CD4-positive, alpha-beta T cell (primary cell): ENCODE data around the gene NEO1. TPM values are rescaled to one million over a fixed set of nuclear protein-coding genes. Genes with fewer than 3 reads are reported as not detected.

Experiments used
- ATAC-seq: fragments of 200-7000 bp; cut with Tn5 transposase; one replicate; pipeline ENCODE4 v1.10.0; 2022; ENCODE audit warnings: mild to moderate bottlenecking; ENCODE audit not compliant: poor library complexity
- CTCF ChIA-PET: fragments of 350-600 bp; sonication (Branson Sonifier 250); formaldehyde crosslinking; loops from one replicate; lab custom pipeline; 2021; ENCODE audit warnings: antibody characterized with exemption, inconsistent platforms; lab: Charles Lee
- POLR2A ChIA-PET: fragments of 350-600 bp; sonication (Branson Sonifier 250); formaldehyde crosslinking; loops from one replicate; lab custom pipeline; 2021; ENCODE audit warnings: antibody characterized with exemption, inconsistent platforms; lab: Charles Lee
- DNase-seq, 14 experiments: peaks; one replicate each; pipeline ENCODE4 v3.0.0-alpha.2; 2013 to 2020; ENCODE audit warnings: mixed read lengths in 2 of 14
- H3K27ac ChIP-seq, 2 donors: one replicate each; pipeline versions ENCODE4 v1.5.1 to v1.7.0; 2013; ENCODE audit warnings: low read length in 2 of 2, low read depth in 1 of 2, mild to moderate bottlenecking in 1 of 2
- H3K27me3 ChIP-seq, 2 experiments: 1 replicate in 1 of 2; 2 replicates in 1 of 2; pipeline versions ENCODE4 v1.6.1 to v1.7.0; 2013; ENCODE audit warnings: low read length in 2 of 2, control low read depth in 1 of 2, mild to moderate bottlenecking in 1 of 2, moderate library complexity in 1 of 2; ENCODE audit not compliant: insufficient read depth in 2 of 2, control insufficient read depth in 1 of 2
- H3K36me3 ChIP-seq: one replicate; pipeline ENCODE4 v1.6.1; 2013; ENCODE audit warnings: low read length, control low read depth; ENCODE audit not compliant: insufficient read depth
- H3K4me1 ChIP-seq: one replicate; pipeline ENCODE4 v1.6.1; 2013; ENCODE audit warnings: low read length, control low read depth; ENCODE audit not compliant: insufficient read depth
- H3K4me3 ChIP-seq: one replicate; pipeline ENCODE4 v1.5.1; 2013; ENCODE audit warnings: mild to moderate bottlenecking, low read length, moderate library complexity
- H3K9me3 ChIP-seq, 2 experiments: 1 replicate in 1 of 2; 2 replicates in 1 of 2; pipeline versions ENCODE4 v1.6.1 to v1.7.0; 2013; ENCODE audit warnings: low read length in 2 of 2, mild to moderate bottlenecking in 2 of 2, control low read depth in 1 of 2, moderate library complexity in 1 of 2; ENCODE audit not compliant: control insufficient read depth in 1 of 2, insufficient read depth in 1 of 2
- H3K27ac Mint-ChIP-seq: one replicate; pipeline ENCODE4 v1.8.0; 2020; ENCODE audit warnings: mixed read lengths
- H3K27me3 Mint-ChIP-seq: one replicate; pipeline ENCODE4 v1.8.0; 2021; ENCODE audit warnings: mixed read lengths
- H3K36me3 Mint-ChIP-seq: one replicate; pipeline ENCODE4 v1.8.0; 2021; ENCODE audit warnings: low read depth, mixed read lengths
- H3K4me1 Mint-ChIP-seq: one replicate; pipeline ENCODE4 v1.8.0; 2021; ENCODE audit warnings: low read depth, mixed read lengths
- H3K4me3 Mint-ChIP-seq: one replicate; pipeline ENCODE4 v1.8.0; 2020; ENCODE audit warnings: mild to moderate bottlenecking, mixed read lengths
- H3K9me3 Mint-ChIP-seq: one replicate; pipeline ENCODE4 v1.8.0; 2020; ENCODE audit warnings: mixed read lengths
- intact Hi-C, 2 experiments: fragments of 100-400 bp; cut with DNase I in 1 of 2; cut with micrococcal nuclease in 1 of 2; formaldehyde crosslinking; loops; one replicate each; pipeline versions ENCODE4 v1.15.1 to v1.9.0; 2023 to 2025; cut with DNase I, micrococcal nuclease
- total RNA-seq, 174 experiments: library from RNA in 2 of 174; stranded (reverse) in 2 of 174; gene quantifications; one replicate each; pipeline ENCODE4 v1.2.3 and lab custom pipeline; 2021 to 2026
- TF ChIP-seq, protein P1 (sequence below): fragments of 200-600 bp; IDR thresholded peaks from one replicate; pipeline ENCODE4 v1.8.0; 2022; ENCODE audit warnings: antibody characterized with exemption, mild to moderate bottlenecking

NEO1 gene
- total RNA-seq, 2 experiments from 2014 or later: 6.0 to 8.0 TPM

DNA sequence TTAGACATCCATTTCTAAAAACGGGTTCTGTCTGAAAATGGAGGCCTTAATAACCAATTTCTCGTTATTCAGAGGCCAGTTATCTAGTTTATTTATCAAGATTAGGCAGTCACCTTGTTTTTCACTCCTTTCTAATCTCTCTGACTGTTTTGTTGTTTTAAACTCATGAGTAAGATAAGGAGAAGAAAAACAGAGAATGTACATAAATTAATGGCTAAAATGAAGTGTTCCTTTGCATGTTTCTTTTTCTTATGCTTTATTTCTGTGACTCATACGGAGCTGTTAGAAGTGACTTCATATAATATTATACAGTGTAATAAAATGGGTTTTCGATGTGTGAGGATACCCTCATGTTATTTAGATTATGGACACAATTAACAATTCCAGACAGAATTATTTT lies 22.0 kb downstream of the NEO1 start:
- intact Hi-C loops: no loop called here
- no peaks in the 10 kb centered on the region for H3K9me3 Mint-ChIP-seq
- no peaks in the 10 kb centered on the region for H3K27me3 Mint-ChIP-seq
- Histone ChIP-seq H3K27me3 (no peaks in the 10 kb centered on the region), H3K4me1 (no peaks in the 10 kb centered on the region), H3K4me3 (no peak overlapping the region), H3K36me3 (no peaks in the 10 kb centered on the region), H3K27ac (no peak overlapping the region), H3K9me3 (no peaks in the 10 kb centered on the region)
- ATAC-seq: no peak
- no peak overlapping the region for H3K4me3 Mint-ChIP-seq
- no peak for DNase-seq
- H3K27ac Mint-ChIP-seq: no peak overlapping the region
- no peaks in the 10 kb centered on the region for H3K4me1 Mint-ChIP-seq
- POLR2A ChIA-PET: interaction anchor here (1.3 kb wide), 1 partner anchor 10 kb away, joined by 3 read pairs; no protein-coding TSS in a partner anchor
- CTCF ChIA-PET: no interaction called here
- no peaks in the 10 kb centered on the region for H3K36me3 Mint-ChIP-seq
- TF ChIP-seq, protein P1, sequence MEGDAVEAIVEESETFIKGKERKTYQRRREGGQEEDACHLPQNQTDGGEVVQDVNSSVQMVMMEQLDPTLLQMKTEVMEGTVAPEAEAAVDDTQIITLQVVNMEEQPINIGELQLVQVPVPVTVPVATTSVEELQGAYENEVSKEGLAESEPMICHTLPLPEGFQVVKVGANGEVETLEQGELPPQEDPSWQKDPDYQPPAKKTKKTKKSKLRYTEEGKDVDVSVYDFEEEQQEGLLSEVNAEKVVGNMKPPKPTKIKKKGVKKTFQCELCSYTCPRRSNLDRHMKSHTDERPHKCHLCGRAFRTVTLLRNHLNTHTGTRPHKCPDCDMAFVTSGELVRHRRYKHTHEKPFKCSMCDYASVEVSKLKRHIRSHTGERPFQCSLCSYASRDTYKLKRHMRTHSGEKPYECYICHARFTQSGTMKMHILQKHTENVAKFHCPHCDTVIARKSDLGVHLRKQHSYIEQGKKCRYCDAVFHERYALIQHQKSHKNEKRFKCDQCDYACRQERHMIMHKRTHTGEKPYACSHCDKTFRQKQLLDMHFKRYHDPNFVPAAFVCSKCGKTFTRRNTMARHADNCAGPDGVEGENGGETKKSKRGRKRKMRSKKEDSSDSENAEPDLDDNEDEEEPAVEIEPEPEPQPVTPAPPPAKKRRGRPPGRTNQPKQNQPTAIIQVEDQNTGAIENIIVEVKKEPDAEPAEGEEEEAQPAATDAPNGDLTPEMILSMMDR: no peak

DNA sequence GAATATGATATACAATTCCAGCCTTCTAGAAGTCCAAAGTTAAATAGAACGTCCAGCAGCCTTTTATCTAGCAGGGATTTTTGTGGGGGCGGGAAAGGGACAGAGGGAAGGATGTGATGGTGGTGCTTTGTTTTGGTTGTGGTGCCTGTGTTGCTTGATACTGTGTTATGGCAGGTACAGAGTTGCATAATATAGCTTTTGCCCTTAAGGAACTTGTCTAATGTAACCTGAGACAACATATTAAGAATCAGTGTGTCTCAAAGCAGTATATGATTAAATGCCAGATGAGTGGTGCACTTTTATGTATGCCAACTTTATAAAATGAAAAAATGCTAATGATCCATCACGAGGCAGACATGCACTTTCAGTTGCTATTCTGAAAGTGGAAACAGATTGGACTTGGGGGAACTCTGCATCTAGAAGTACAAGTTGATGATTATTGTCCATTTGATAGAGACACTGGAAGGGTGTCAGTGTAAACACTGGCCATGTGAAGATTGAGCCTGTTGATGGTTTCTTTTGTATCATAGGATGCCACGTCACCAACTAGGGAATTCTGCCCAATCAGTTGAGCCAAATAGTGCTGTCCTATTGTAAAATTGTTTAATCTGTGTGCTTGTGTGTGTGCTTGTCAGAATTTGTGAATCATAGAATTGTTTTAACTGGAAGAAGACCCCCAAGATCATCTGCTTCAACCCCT lies 23.0 kb downstream of the NEO1 start:
- Histone ChIP-seq H3K4me3 (no peak overlapping the region), H3K27me3 (no peaks in the 10 kb centered on the region), H3K36me3 (no peaks in the 10 kb centered on the region), H3K4me1 (no peaks in the 10 kb centered on the region), H3K27ac (no peak overlapping the region), H3K9me3 (no peaks in the 10 kb centered on the region)
- intact Hi-C loops: loop anchor here in 1 of 2 experiments (5.0 kb wide), 1 partner anchor 473 kb away; no protein-coding TSS in a partner anchor
- TF ChIP-seq, protein P1: no peak
- ChIA-PET POLR2A (interaction anchor here (1.3 kb wide), 1 partner anchor 11 kb away, joined by 3 read pairs; no protein-coding TSS in a partner anchor), CTCF (no interaction called here)
- H3K4me3 Mint-ChIP-seq: no peak overlapping the region
- H3K36me3 Mint-ChIP-seq: no peaks in the 10 kb centered on the region
- ATAC-seq (no peak), DNase-seq (no peak)
- no peaks in the 10 kb centered on the region for H3K9me3 Mint-ChIP-seq
- H3K27ac Mint-ChIP-seq: no peak overlapping the region
- H3K4me1 Mint-ChIP-seq: no peaks in the 10 kb centered on the region
- no peaks in the 10 kb centered on the region for H3K27me3 Mint-ChIP-seq

DNA sequence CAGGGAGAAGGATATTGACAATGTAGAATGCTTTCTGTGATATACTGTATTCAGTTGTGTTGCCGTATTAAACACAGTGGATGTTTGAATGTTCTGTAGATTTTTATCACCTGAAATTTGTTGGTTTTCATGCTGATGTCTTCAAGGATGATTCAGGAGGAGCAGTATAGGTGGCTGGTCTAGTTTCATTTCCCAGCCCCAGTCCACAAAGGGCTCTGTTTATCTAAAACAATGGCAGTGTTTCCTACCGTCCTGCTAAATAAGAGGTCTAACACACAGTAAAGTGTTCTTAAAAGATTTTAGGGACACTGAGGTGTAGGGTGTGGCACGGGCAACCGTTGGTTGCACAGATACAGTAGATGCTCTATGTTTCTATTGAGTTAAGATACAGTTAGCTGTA lies 26.0 kb downstream of the NEO1 start:
- TF ChIP-seq, protein P1: no peak
- no peaks in the 10 kb centered on the region for H3K9me3 ChIP-seq
- no peak overlapping the region for H3K4me3 ChIP-seq
- Mint-ChIP-seq H3K27me3 (peaks cover 4% of the 10 kb centered on the region), H3K9me3 (no peaks in the 10 kb centered on the region), H3K4me1 (no peaks in the 10 kb centered on the region), H3K27ac (no peak overlapping the region), H3K36me3 (no peaks in the 10 kb centered on the region), H3K4me3 (no peak overlapping the region)
- intact Hi-C loops: loop anchor here in 1 of 2 experiments (5.0 kb wide), 1 partner anchor 476 kb away; no protein-coding TSS in a partner anchor
- ChIA-PET CTCF (interaction anchor here (2.2 kb wide), 1 partner anchor 14 kb away, joined by 5 read pairs; no protein-coding TSS in a partner anchor), POLR2A (no interaction called here)
- no peaks in the 10 kb centered on the region for H3K27me3 ChIP-seq
- no peaks in the 10 kb centered on the region for H3K36me3 ChIP-seq
- ATAC-seq: no peak
- H3K4me1 ChIP-seq: no peaks in the 10 kb centered on the region
- DNase-seq: no peak
- no peak overlapping the region for H3K27ac ChIP-seq
